ENCODE results near the gene EPB41. TPM values are rescaled to one million over a fixed set of nuclear protein-coding genes. Genes with fewer than 3 reads are reported as not detected.

Gene EPB41
- total and polyA plus RNA-seq, 9 of the 15 experiments (the other 6 are each of a cell fraction or from before 2014, with no cell fraction given): 3.7 to 213 (median 141) TPM

DNA sequence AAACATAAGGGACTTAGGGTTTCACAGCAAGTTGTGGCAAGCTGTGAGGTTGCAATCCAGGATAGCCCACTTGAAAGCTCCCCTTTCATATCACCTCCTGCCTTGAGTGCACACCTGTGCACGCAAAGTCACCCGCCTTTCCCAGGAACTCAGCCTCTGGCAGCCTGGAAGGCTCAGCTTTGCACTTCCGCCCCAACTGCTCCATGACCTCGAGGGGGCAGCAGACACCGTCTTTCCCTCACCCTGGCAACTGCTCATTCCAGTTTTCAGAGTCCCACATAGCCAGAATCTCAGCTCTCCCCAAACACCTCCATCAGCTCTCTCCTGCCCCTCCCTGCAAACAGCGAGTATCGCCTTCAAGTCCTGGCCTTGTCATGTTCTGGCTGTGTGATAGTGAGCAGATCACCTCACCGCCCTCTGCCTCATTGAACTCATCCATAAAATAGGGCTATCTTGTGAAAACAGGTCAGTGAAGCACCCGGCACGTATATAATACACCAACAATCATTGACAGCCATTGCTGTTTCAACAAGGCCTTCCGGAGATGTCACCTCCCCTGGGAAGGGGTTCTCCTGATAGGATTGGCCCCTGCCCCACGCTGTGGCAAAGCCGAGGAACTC is 32.2 kb upstream of the EPB41 start (continued):
- TF ChIP-seq PTBP1 (IDR thresholded peaks at IDR 0.05; ENCODE audit: low read depth, low read length): peak; percentile 91
- no peak; the same call in 1 of the 2 replicates for TF ChIP-seq ZNF175 (CRISPR knock-in tag; IDR thresholded peaks at IDR 0.05; ENCODE audit: low read depth)
- TF ChIP-seq NR2C2 (CRISPR knock-in tag; IDR thresholded peaks at IDR 0.05): no peak
- TF ChIP-seq NR2C2 (tag; IDR thresholded peaks at IDR 0.05): peak; percentile 42; the same call in 1 of the 2 replicates
- TF ChIP-seq, protein P1, sequence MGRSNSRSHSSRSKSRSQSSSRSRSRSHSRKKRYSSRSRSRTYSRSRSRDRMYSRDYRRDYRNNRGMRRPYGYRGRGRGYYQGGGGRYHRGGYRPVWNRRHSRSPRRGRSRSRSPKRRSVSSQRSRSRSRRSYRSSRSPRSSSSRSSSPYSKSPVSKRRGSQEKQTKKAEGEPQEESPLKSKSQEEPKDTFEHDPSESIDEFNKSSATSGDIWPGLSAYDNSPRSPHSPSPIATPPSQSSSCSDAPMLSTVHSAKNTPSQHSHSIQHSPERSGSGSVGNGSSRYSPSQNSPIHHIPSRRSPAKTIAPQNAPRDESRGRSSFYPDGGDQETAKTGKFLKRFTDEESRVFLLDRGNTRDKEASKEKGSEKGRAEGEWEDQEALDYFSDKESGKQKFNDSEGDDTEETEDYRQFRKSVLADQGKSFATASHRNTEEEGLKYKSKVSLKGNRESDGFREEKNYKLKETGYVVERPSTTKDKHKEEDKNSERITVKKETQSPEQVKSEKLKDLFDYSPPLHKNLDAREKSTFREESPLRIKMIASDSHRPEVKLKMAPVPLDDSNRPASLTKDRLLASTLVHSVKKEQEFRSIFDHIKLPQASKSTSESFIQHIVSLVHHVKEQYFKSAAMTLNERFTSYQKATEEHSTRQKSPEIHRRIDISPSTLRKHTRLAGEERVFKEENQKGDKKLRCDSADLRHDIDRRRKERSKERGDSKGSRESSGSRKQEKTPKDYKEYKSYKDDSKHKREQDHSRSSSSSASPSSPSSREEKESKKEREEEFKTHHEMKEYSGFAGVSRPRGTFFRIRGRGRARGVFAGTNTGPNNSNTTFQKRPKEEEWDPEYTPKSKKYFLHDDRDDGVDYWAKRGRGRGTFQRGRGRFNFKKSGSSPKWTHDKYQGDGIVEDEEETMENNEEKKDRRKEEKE (IDR thresholded peaks at IDR 0.05; ENCODE audit: borderline replicate concordance in 1 of 2, control insufficient read depth in 1 of 2, low read depth in 2 of 2, low read length in 1 of 2): no peak
- TF ChIP-seq, protein P2, sequence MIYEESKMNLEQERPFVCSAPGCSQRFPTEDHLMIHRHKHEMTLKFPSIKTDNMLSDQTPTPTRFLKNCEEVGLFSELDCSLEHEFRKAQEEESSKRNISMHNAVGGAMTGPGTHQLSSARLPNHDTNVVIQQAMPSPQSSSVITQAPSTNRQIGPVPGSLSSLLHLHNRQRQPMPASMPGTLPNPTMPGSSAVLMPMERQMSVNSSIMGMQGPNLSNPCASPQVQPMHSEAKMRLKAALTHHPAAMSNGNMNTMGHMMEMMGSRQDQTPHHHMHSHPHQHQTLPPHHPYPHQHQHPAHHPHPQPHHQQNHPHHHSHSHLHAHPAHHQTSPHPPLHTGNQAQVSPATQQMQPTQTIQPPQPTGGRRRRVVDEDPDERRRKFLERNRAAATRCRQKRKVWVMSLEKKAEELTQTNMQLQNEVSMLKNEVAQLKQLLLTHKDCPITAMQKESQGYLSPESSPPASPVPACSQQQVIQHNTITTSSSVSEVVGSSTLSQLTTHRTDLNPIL (CRISPR knock-in tag; IDR thresholded peaks at IDR 0.05): no peak
- peak; percentile 74; the same call in 1 of the 2 replicates for TF ChIP-seq BRD4 (IDR thresholded peaks at IDR 0.05)
- TF ChIP-seq MTA2 (IDR thresholded peaks at IDR 0.05; ENCODE audit: low read depth): peak; percentile 52; the same call in 1 of the 2 replicates
- TF ChIP-seq DPF2 (IDR thresholded peaks at IDR 0.05): peak; percentile 87
- no peak for TF ChIP-seq MCM3 (IDR thresholded peaks at IDR 0.05)
- no peak for TF ChIP-seq NELFE (IDR thresholded peaks at IDR 0.05; ENCODE audit: insufficient read depth, insufficient read length)
- TF ChIP-seq, protein P3, sequence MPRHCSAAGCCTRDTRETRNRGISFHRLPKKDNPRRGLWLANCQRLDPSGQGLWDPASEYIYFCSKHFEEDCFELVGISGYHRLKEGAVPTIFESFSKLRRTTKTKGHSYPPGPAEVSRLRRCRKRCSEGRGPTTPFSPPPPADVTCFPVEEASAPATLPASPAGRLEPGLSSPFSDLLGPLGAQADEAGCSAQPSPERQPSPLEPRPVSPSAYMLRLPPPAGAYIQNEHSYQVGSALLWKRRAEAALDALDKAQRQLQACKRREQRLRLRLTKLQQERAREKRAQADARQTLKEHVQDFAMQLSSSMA (CRISPR knock-in tag; IDR thresholded peaks at IDR 0.05): no peak
- TF ChIP-seq ZNF41 (CRISPR knock-in tag; conservative IDR thresholded peaks at IDR 0.05): no peak
- 0 out of 2 replicates have a peak, but pooled peaks have one; percentile 66 for TF ChIP-seq ZC3H11A (IDR thresholded peaks at IDR 0.05; ENCODE audit: low read depth, low read length)
- TF ChIP-seq, protein P4, sequence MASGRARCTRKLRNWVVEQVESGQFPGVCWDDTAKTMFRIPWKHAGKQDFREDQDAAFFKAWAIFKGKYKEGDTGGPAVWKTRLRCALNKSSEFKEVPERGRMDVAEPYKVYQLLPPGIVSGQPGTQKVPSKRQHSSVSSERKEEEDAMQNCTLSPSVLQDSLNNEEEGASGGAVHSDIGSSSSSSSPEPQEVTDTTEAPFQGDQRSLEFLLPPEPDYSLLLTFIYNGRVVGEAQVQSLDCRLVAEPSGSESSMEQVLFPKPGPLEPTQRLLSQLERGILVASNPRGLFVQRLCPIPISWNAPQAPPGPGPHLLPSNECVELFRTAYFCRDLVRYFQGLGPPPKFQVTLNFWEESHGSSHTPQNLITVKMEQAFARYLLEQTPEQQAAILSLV (tag; IDR thresholded peaks at IDR 0.05): no peak
- TF ChIP-seq, protein P5, sequence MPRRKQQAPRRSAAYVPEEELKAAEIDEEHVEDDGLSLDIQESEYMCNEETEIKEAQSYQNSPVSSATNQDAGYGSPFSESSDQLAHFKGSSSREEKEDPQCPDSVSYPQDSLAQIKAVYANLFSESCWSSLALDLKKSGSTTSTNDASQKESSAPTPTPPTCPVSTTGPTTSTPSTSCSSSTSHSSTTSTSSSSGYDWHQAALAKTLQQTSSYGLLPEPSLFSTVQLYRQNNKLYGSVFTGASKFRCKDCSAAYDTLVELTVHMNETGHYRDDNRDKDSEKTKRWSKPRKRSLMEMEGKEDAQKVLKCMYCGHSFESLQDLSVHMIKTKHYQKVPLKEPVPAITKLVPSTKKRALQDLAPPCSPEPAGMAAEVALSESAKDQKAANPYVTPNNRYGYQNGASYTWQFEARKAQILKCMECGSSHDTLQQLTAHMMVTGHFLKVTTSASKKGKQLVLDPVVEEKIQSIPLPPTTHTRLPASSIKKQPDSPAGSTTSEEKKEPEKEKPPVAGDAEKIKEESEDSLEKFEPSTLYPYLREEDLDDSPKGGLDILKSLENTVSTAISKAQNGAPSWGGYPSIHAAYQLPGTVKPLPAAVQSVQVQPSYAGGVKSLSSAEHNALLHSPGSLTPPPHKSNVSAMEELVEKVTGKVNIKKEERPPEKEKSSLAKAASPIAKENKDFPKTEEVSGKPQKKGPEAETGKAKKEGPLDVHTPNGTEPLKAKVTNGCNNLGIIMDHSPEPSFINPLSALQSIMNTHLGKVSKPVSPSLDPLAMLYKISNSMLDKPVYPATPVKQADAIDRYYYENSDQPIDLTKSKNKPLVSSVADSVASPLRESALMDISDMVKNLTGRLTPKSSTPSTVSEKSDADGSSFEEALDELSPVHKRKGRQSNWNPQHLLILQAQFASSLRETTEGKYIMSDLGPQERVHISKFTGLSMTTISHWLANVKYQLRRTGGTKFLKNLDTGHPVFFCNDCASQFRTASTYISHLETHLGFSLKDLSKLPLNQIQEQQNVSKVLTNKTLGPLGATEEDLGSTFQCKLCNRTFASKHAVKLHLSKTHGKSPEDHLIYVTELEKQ (CRISPR knock-in tag; IDR thresholded peaks at IDR 0.05): no peak
- peak; percentile 65; the same call in 1 of the 2 replicates for TF ChIP-seq FOXM1 (IDR thresholded peaks at IDR 0.05; ENCODE audit: low read depth)
- TF ChIP-seq FOXM1 (CRISPR knock-in tag; IDR thresholded peaks at IDR 0.05; ENCODE audit: low read depth): no peak
